ENCODE data around the gene HPSE2. TPM values are rescaled to one million over a fixed set of nuclear protein-coding genes. Genes with fewer than 3 reads are reported as not detected.

The HPSE2 gene
- polyA plus RNA-seq, 1 of the 3 experiments (the other 2 are of a cell fraction) = not detected

- TF ChIP-seq, protein P1, sequence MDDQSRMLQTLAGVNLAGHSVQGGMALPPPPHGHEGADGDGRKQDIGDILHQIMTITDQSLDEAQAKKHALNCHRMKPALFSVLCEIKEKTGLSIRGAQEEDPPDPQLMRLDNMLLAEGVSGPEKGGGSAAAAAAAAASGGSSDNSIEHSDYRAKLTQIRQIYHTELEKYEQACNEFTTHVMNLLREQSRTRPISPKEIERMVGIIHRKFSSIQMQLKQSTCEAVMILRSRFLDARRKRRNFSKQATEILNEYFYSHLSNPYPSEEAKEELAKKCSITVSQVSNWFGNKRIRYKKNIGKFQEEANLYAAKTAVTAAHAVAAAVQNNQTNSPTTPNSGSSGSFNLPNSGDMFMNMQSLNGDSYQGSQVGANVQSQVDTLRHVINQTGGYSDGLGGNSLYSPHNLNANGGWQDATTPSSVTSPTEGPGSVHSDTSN (IDR thresholded peaks at IDR 0.05) = no peak
Observed at GRCh38 chr10:98613446-98613845, 622.2 kb downstream of the HPSE2 start (continued).

DNA sequence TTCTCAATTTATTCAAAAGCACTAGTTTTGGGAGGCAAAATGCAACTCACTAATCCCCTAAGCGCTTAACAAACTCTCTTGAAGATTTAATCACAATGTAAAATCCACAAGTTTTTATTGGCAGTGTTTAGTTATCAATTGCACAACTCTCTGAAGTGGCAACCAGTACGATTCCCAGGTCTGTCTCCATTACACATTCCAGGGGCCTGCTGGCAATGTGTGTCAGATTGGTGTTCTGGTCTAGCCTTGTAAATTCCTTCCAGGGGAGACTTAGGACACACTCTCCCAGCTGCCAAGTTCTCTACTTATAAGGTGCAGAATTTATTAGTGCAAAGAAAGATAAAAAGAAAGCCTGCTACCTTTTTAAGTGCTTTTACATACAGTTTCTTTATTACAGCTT is 624.2 kb downstream of the HPSE2 start:
- H2AFZ ChIP-seq (ENCODE audit: low read depth) = no peak overlapping the region
- ChIA-PET CTCF (interaction anchor here (1.5 kb wide), 1 partner anchor 133 kb away, joined by 3 read pairs; no protein-coding TSS in a partner anchor), POLR2A (no interaction called here)
- no peaks in the 10 kb centered on the region for H3K36me3 ChIP-seq (replicated peaks in 1 of 2; ENCODE audit: control insufficient read depth in 1 of 2, insufficient read depth in 2 of 2, low read length in 1 of 2)
- 8% methylated on average over 2 of the region's 2 CpGs for WGBS (ENCODE audit: low lambda C conversion rate)
- no peak for TF ChIP-seq FOXM1 (IDR thresholded peaks at IDR 0.05; ENCODE audit: low read depth)
- no peak for TF ChIP-seq ZBTB33 (IDR thresholded peaks at IDR 0.05; ENCODE audit: borderline replicate concordance, low read depth)
- TF ChIP-seq POLR2AphosphoS5 (IDR thresholded peaks at IDR 0.05; ENCODE audit: low read depth, low read length) = no peak
- no peak for TF ChIP-seq YY1 (IDR thresholded peaks at IDR 0.05; ENCODE audit: low read depth)
- no peak for TF ChIP-seq CHD2 (IDR thresholded peaks at IDR 0.05; ENCODE audit: low read length, partially characterized antibody)
- no peak for TF ChIP-seq FOXJ3 (CRISPR knock-in tag; IDR thresholded peaks at IDR 0.05)
- TF ChIP-seq SIN3A (IDR thresholded peaks at IDR 0.05; ENCODE audit: borderline replicate concordance, low read depth, low read length) = no peak
- no peak for TF ChIP-seq FOSL2 (IDR thresholded peaks at IDR 0.05; ENCODE audit: borderline replicate concordance, low read depth)
- TF ChIP-seq MXI1 (IDR thresholded peaks at IDR 0.05; ENCODE audit: low read depth, low read length) = no peak
- TF ChIP-seq, protein P2, sequence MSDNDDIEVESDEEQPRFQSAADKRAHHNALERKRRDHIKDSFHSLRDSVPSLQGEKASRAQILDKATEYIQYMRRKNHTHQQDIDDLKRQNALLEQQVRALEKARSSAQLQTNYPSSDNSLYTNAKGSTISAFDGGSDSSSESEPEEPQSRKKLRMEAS (IDR thresholded peaks at IDR 0.05; ENCODE audit: low read depth) = no peak
- no peak overlapping the region for H3K9ac ChIP-seq
- no peaks in the 10 kb centered on the region for H3K79me2 ChIP-seq (ENCODE audit: insufficient read depth)
- no peaks in the 10 kb centered on the region for H3K9me3 ChIP-seq
- H3K9me2 ChIP-seq = no peaks in the 10 kb centered on the region
- H3K4me1 ChIP-seq (ENCODE audit: control insufficient read depth in 1 of 2, insufficient read depth in 2 of 2, low read depth in 1 of 2, low read length in 1 of 2) = no peaks in the 10 kb centered on the region
- H3K4me3 ChIP-seq (ENCODE audit: low read depth in 2 of 2, low read length in 1 of 2) = no peak overlapping the region
- H4K20me1 ChIP-seq (ENCODE audit: insufficient read depth) = no peaks in the 10 kb centered on the region
- H3F3A ChIP-seq (replicated peaks; ENCODE audit: insufficient read depth) = no peaks in the 10 kb centered on the region
- H3K27ac ChIP-seq (ENCODE audit: low read depth in 2 of 2, low read length in 1 of 2) = no peak overlapping the region
- no peaks in the 10 kb centered on the region for H3K27me3 ChIP-seq (ENCODE audit: insufficient read depth)
- H3K4me2 ChIP-seq = no peak overlapping the region
- no peak for DNase-seq

- no peaks in the 10 kb centered on the region for H3K79me2 ChIP-seq (ENCODE audit: insufficient read depth)
- H3K27ac ChIP-seq (ENCODE audit: low read depth in 2 of 2, low read length in 1 of 2) = no peak overlapping the region
- ChIA-PET POLR2A (no interaction called here), CTCF (interaction anchor here (0.7 to 1.5 kb wide), 2 partner anchors 23 to 132 kb away, joined by 3 read pairs; no protein-coding TSS in a partner anchor)
- H3K36me3 ChIP-seq (replicated peaks in 1 of 2; ENCODE audit: control insufficient read depth in 1 of 2, insufficient read depth in 2 of 2, low read length in 1 of 2) = no peaks in the 10 kb centered on the region
- DNase-seq = no peak
- no peak overlapping the region for H3K4me2 ChIP-seq
- no peak overlapping the region for H3K4me3 ChIP-seq (ENCODE audit: low read depth in 2 of 2, low read length in 1 of 2)
- H3K9me3 ChIP-seq = no peaks in the 10 kb centered on the region
- no peaks in the 10 kb centered on the region for H4K20me1 ChIP-seq (ENCODE audit: insufficient read depth)
- H3K4me1 ChIP-seq (ENCODE audit: control insufficient read depth in 1 of 2, insufficient read depth in 2 of 2, low read depth in 1 of 2, low read length in 1 of 2) = no peaks in the 10 kb centered on the region
- no peaks in the 10 kb centered on the region for H3F3A ChIP-seq (replicated peaks; ENCODE audit: insufficient read depth)
- no peak overlapping the region for H3K9ac ChIP-seq
- no peaks in the 10 kb centered on the region for H3K27me3 ChIP-seq (ENCODE audit: insufficient read depth)
- no peak overlapping the region for H2AFZ ChIP-seq (ENCODE audit: low read depth)
- H3K9me2 ChIP-seq = no peaks in the 10 kb centered on the region
- WGBS (ENCODE audit: low lambda C conversion rate) = 4% methylated on average over 5 of the region's 5 CpGs
- no peak for TF ChIP-seq TEAD4 (IDR thresholded peaks at IDR 0.05; ENCODE audit: borderline replicate concordance, insufficient read depth)
- no peak for TF ChIP-seq USF1 (IDR thresholded peaks at IDR 0.05; ENCODE audit: borderline replicate concordance, low read depth)
- no peak for TF ChIP-seq POLR2AphosphoS5 (IDR thresholded peaks at IDR 0.05; ENCODE audit: low read depth, low read length)
- TF ChIP-seq IRF3 (IDR thresholded peaks at IDR 0.05; ENCODE audit: low read depth, low read length) = no peak
- no peak for TF ChIP-seq ELF1 (IDR thresholded peaks at IDR 0.05)
- no peak for TF ChIP-seq TCF12 (IDR thresholded peaks at IDR 0.05)
- TF ChIP-seq CHD2 (IDR thresholded peaks at IDR 0.05; ENCODE audit: low read length, partially characterized antibody) = no peak
Observed at GRCh38 chr10:98610836-98611235, 624.8 kb downstream of the HPSE2 start.

Measured in SK-N-SH (cell line).